ENCODE measurements around the gene CXCL10. TPM values are rescaled to one million over a fixed set of nuclear protein-coding genes. Genes with fewer than 3 reads are reported as not detected.
A peak's percentile ranks its signal among the peaks of the same experiment; 100 is the strongest.

Gene CXCL10
- total and polyA plus RNA-seq, 9 of the 15 experiments (the other 6 are each of a cell fraction or from before 2014, with no cell fraction given), result 0.06 to 0.18 (median 0.08) TPM; not detected in 6

- ATAC-seq (peak; percentile 84), DNase-seq (ENCODE audit: extremely low read depth in 1 of 4, low spot score in 3 of 4) (peak in 1 of 4 experiments; percentile 42), FAIRE-seq (no peak)
- ChIA-PET POLR2A (interaction anchor here (0.9 kb wide), 1 partner anchor 12 kb away, joined by 3 read pairs; no protein-coding TSS in a partner anchor), CTCF (ENCODE audit: low intra/inter-chr PET ratio) (no interaction called here)
- no peak overlapping the region for H3K27ac ChIP-seq (ENCODE audit: extremely low read depth, low read depth, low read length)
- no peaks in the 10 kb centered on the region for H4K20me1 ChIP-seq (replicated peaks; ENCODE audit: control insufficient read depth, insufficient read depth, low read length)
- H3K9me3 ChIP-seq (replicated peaks; ENCODE audit: control insufficient read depth, insufficient read depth, low read depth, low read length), result no peaks in the 10 kb centered on the region
- peaks cover 0 to 5% of the 10 kb centered on the region in 2 experiments; a peak in 2 of 5 replicates for H3K4me1 ChIP-seq (replicated peaks in 1 of 2; ENCODE audit: control insufficient read depth in 2 of 2, insufficient read depth in 2 of 2, low read length in 2 of 2)
- in situ Hi-C loops (cut with MboI) (no loop called here), intact Hi-C loops (cut with micrococcal nuclease) (no loop called here)
- H3K4me3 ChIP-seq, result no peak overlapping the region
- H3K9ac ChIP-seq (ENCODE audit: insufficient read depth in 1 of 2, low read depth in 2 of 2, low read length in 2 of 2), result no peak overlapping the region
- no peaks in the 10 kb centered on the region for H3K27me3 ChIP-seq (ENCODE audit: control insufficient read depth in 2 of 2, insufficient read depth in 2 of 2, low read length in 2 of 2)
- BruUV-seq (replicated peaks), result no TSS peak
- H3K79me2 ChIP-seq (ENCODE audit: control insufficient read depth, insufficient read depth, low read length), result no peaks in the 10 kb centered on the region
- no peak overlapping the region for H2AFZ ChIP-seq (ENCODE audit: low read depth, low read length)
- H3K36me3 ChIP-seq (ENCODE audit: control insufficient read depth, insufficient read depth, low read length), result no peaks in the 10 kb centered on the region
- WGBS (ENCODE audit: insufficient coverage, low coverage, missing lambda C conversion rate), result 13% methylated on average over 4 of the region's 4 CpGs
- no peaks in the 10 kb centered on the region for H3K9me1 ChIP-seq (ENCODE audit: control insufficient read depth, insufficient read depth, low read length)
- H3K4me2 ChIP-seq (ENCODE audit: insufficient read depth, low read length), result no peak overlapping the region
- TF ChIP-seq RBM15 (IDR thresholded peaks at IDR 0.05; ENCODE audit: insufficient read depth, low read length), result no peak
- TF ChIP-seq MYC (IDR thresholded peaks at IDR 0.05; ENCODE audit: low read depth, low read length), result peak; percentile 89
- no peak for TF ChIP-seq MYC (CRISPR knock-in tag; IDR thresholded peaks at IDR 0.05; ENCODE audit: borderline replicate concordance, low read depth)
- TF ChIP-seq FOXA3 (CRISPR knock-in tag; conservative IDR thresholded peaks at IDR 0.05 in 1 of 2, IDR thresholded peaks at IDR 0.05 in 1 of 2), result peak; percentile 95 to 97
- TF ChIP-seq BCLAF1 (IDR thresholded peaks at IDR 0.05; ENCODE audit: borderline replicate concordance in 1 of 2, control insufficient read depth in 1 of 2, low read depth in 2 of 2, low read length in 1 of 2), result no peak
- TF ChIP-seq, protein P1, sequence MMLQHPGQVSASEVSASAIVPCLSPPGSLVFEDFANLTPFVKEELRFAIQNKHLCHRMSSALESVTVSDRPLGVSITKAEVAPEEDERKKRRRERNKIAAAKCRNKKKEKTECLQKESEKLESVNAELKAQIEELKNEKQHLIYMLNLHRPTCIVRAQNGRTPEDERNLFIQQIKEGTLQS (IDR thresholded peaks at IDR 0.05), result peak; percentile 96
- TF ChIP-seq, protein P1 (CRISPR knock-in tag; conservative IDR thresholded peaks at IDR 0.05), result 0 out of 2 replicates have a peak, but pooled peaks have one; percentile 53
- no peak for TF ChIP-seq SMC3 (conservative IDR thresholded peaks at IDR 0.05; ENCODE audit: insufficient read depth, low read depth, low read length)
- no peak for TF ChIP-seq ATF2 (CRISPR knock-in tag; IDR thresholded peaks at IDR 0.05)
- TF ChIP-seq PTRF (tag; IDR thresholded peaks at IDR 0.05), result no peak
- TF ChIP-seq, protein P2, sequence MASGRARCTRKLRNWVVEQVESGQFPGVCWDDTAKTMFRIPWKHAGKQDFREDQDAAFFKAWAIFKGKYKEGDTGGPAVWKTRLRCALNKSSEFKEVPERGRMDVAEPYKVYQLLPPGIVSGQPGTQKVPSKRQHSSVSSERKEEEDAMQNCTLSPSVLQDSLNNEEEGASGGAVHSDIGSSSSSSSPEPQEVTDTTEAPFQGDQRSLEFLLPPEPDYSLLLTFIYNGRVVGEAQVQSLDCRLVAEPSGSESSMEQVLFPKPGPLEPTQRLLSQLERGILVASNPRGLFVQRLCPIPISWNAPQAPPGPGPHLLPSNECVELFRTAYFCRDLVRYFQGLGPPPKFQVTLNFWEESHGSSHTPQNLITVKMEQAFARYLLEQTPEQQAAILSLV (tag; IDR thresholded peaks at IDR 0.05), result peak; percentile 89
- TF ChIP-seq ATF1 (CRISPR knock-in tag; IDR thresholded peaks at IDR 0.05), result no peak
- peak; percentile 39; the same call in 1 of the 2 replicates for TF ChIP-seq ATF1 (tag; IDR thresholded peaks at IDR 0.05)
- TF ChIP-seq GTF2E2 (tag; IDR thresholded peaks at IDR 0.05), result 0 out of 2 replicates have a peak, but pooled peaks have one; percentile 34
These were observed 21.1 kb downstream of the CXCL10 start for GRCh38 chr4:76002176-76002575.

Data from K562 (cell line).